Left ventricle myocardium inferior (tissue), 1 donor: ENCODE data around the gene CCR8. TPM values are rescaled to one million over a fixed set of nuclear protein-coding genes. Genes with fewer than 3 reads are reported as not detected.

Experiments used
- DNase-seq: peaks from one replicate; pipeline ENCODE4 v3.0.0-alpha.2; 2020
- H3K27ac ChIP-seq: fragments of 200-600 bp; replicated peaks from 2 replicates; pipeline ENCODE4 v1.8.0; 2021
- H3K27me3 ChIP-seq: fragments of 200-600 bp; 2 replicates; pipeline ENCODE4 v1.8.0; 2021; ENCODE audit warnings: low read depth
- H3K36me3 ChIP-seq: fragments of 200-600 bp; 2 replicates; pipeline ENCODE4 v1.8.0; 2021
- H3K4me1 ChIP-seq: fragments of 200-600 bp; 2 replicates; pipeline ENCODE4 v1.8.0; 2021
- H3K4me3 ChIP-seq: fragments of 200-600 bp; 2 replicates; pipeline ENCODE4 v1.8.0; 2021; ENCODE audit warnings: mild to moderate bottlenecking, moderate library complexity
- H3K9me3 ChIP-seq: fragments of 200-600 bp; replicated peaks from 2 replicates; pipeline ENCODE4 v1.8.0; 2021
- intact Hi-C: fragments of 100-400 bp; cut with micrococcal nuclease; formaldehyde crosslinking; loops from one replicate; pipeline ENCODE4 v1.11.0; 2022
- total RNA-seq: library from RNA; stranded (reverse); fragmentation: NEBNext Ultra II Directional; extraction: Animal tissue kit (Norgen Biotek cat#: 25700); gene quantifications from one replicate; pipeline ENCODE4 v1.2.1, GENCODE V29; 2021
- TF ChIP-seq, protein P1 (sequence below): fragments of 200-600 bp; IDR thresholded peaks from 2 replicates; pipeline ENCODE4 v1.8.0; 2021; ENCODE audit warnings: antibody characterized with exemption, mild to moderate bottlenecking, borderline replicate concordance
- donor health status: DM: no; HTN: yes; CAD: no; lungs with severe emphysema.

CCR8 gene
- total RNA-seq, 1 donor from 2014 or later: not detected

DNA sequence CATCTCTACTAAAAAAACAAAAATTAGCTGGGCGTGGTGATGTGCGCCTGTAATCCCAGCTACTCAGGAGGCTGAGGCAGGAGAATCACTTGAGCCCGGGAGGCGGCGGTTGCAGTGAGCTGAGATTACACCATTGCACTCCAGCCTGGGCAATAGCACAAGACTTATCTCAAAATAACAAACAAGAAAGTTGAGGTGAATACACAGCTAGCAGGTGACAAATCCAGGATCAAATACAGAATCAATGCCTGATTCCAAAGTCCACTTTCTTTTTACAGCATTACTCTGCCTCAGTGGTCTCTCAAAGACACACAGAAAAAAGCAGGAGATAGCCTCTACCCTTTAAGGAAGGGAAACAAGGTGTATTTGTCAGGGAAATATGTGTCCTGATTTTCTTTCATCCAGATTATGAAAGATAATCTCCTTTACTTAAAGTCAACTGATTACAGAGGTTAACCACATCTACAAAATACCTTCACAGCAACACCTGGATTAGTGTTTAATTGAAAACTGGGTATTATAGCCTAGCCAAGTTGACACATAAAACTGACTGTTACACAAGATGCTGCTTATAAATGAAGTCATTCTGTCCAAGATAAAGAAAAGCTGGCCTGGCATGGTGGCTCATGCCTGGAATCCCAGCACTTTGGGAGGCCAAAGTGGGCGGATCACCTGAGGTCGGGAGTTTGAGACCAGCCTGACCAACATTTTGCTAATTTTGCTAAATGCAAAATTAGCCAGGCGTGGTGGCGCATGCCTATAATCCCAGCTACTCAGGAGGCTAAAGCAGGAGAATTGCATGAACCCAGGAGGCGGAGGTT lies 49.7 kb downstream of the CCR8 start:
- H3K9me3 ChIP-seq: no peaks in the 10 kb centered on the region
- TF ChIP-seq, protein P1, sequence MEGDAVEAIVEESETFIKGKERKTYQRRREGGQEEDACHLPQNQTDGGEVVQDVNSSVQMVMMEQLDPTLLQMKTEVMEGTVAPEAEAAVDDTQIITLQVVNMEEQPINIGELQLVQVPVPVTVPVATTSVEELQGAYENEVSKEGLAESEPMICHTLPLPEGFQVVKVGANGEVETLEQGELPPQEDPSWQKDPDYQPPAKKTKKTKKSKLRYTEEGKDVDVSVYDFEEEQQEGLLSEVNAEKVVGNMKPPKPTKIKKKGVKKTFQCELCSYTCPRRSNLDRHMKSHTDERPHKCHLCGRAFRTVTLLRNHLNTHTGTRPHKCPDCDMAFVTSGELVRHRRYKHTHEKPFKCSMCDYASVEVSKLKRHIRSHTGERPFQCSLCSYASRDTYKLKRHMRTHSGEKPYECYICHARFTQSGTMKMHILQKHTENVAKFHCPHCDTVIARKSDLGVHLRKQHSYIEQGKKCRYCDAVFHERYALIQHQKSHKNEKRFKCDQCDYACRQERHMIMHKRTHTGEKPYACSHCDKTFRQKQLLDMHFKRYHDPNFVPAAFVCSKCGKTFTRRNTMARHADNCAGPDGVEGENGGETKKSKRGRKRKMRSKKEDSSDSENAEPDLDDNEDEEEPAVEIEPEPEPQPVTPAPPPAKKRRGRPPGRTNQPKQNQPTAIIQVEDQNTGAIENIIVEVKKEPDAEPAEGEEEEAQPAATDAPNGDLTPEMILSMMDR: no peak
- H3K27me3 ChIP-seq: peaks cover 29% of the 10 kb centered on the region
- intact Hi-C loops: no loop called here
- H3K36me3 ChIP-seq: no peaks in the 10 kb centered on the region
- peaks cover 17% of the 10 kb centered on the region for H3K4me1 ChIP-seq
- no peak for DNase-seq
- H3K4me3 ChIP-seq: no peak overlapping the region
- H3K27ac ChIP-seq: no peak overlapping the region

DNA sequence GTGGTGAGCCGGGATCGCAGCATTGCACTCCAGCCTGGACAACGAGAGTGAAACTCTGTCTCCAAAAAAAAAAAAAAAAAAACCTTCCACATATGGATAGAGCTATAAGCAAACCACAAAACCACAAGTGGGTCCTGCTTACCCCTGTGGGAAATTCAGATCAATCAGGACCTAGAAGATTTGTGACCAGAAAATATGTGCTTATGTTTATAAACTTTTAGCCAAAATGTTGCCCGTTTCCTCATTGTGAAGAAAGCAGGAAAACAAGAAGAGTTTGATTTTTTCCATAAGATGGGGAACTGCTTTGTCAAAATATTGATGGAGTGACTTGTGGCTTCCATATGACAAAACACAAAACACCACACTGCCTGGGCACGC lies 50.3 kb downstream of the CCR8 start:
- Histone ChIP-seq H3K9me3 (no peaks in the 10 kb centered on the region), H3K27ac (no peak overlapping the region), H3K27me3 (peaks cover 29% of the 10 kb centered on the region), H3K4me1 (peaks cover 22% of the 10 kb centered on the region), H3K4me3 (no peak overlapping the region), H3K36me3 (no peaks in the 10 kb centered on the region)
- TF ChIP-seq, protein P1: no peak
- DNase-seq: no peak
- intact Hi-C loops: no loop called here

DNA sequence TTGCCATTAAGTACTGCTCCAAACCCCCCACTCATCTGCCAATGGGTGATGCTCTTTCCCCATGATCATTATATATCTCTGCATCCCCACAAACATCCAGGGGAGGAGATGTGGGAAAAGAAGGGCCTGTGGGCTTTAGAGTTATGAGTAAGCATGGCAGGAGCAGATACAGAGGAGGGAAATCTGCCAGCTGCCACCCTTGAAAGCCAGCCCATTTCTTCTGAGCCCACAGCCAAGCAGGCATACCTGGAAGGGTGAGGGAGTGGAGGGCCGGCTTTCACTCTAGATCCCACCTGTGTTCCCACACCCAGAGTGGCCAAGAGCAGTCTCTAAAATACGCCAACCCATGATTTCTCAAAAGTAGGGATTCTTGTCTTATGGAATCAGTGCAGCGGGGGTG lies 51.9 kb downstream of the CCR8 start:
- TF ChIP-seq, protein P1: no peak
- no peak overlapping the region for H3K27ac ChIP-seq
- no peaks in the 10 kb centered on the region for H3K36me3 ChIP-seq
- H3K27me3 ChIP-seq: peaks cover 16% of the 10 kb centered on the region
- no peak for DNase-seq
- intact Hi-C loops: no loop called here
- H3K9me3 ChIP-seq: no peaks in the 10 kb centered on the region
- H3K4me1 ChIP-seq: peaks cover 38% of the 10 kb centered on the region
- no peak overlapping the region for H3K4me3 ChIP-seq

Other genes starting within 250 kb of the CCR8 start
- 54.0 TPM for gene GORASP1, start 222.1 kb upstream of the CCR8 start, total RNA-seq
- 2.1 TPM for gene TTC21A, start 222.0 kb upstream of the CCR8 start, total RNA-seq
- gene CSRNP1, start 176.1 kb upstream of the CCR8 start, total RNA-seq: 12.1 TPM
- 386 TPM for gene XIRP1, start 137.1 kb upstream of the CCR8 start, total RNA-seq
- gene CX3CR1, start 49.7 kb upstream of the CCR8 start, total RNA-seq: 0.82 TPM
- gene SLC25A38, start 53.7 kb downstream of the CCR8 start, total RNA-seq: 21.0 TPM
- 404 TPM for gene RPSA, start 77.0 kb downstream of the CCR8 start, total RNA-seq
- not detected for gene MOBP, start 138.0 kb downstream of the CCR8 start, total RNA-seq